K562 (cell line): ENCODE results near the gene VMA21. TPM values are rescaled to one million over a fixed set of nuclear protein-coding genes. Genes with fewer than 3 reads are reported as not detected.

Experiments used
- ATAC-seq: fragments of 200-7000 bp; cut with Tn5 transposase; 3 replicates; pipeline ENCODE4 v1.9.1; 2020; ENCODE audit warnings: moderate library complexity
- BruUV-seq: library from RNA; stranded (reverse); fragments of 400-500 nt; replicated peaks from 2 replicates; lab custom pipeline; 2021; lab: Mats Ljungman, UMichigan
- CTCF ChIA-PET: fragments of 300-600 bp; formaldehyde crosslinking; extraction: SDS; loops from one replicate; lab custom pipeline; 2021; ENCODE audit warnings: low intra/inter-chr PET ratio; lab: Yijun Ruan, JAX
- POLR2A ChIA-PET: fragments of 300-600, 350-650 bp; sonication (Branson Sonifier 250); formaldehyde crosslinking; extraction: SDS; loops from one replicate; lab custom pipeline; 2021; ENCODE audit warnings: antibody characterized with exemption, inconsistent platforms; lab: Yijun Ruan, JAX
- DNase-seq, 4 experiments: peaks; one replicate each; pipeline versions ENCODE4 v3.0.0 to v3.0.0-alpha.2; 2011 to 2018; ENCODE audit warnings: low spot score in 3 of 4, mixed read lengths in 3 of 4; ENCODE audit errors: extremely low read depth in 1 of 4
- FAIRE-seq: peaks from 2 replicates; lab custom pipeline; 2011; peaks lifted over from hg19 to GRCh38; lab: Jason Lieb, UNC
- H2AFZ ChIP-seq: 2 replicates; pipeline ENCODE4 v1.6.0; 2011; ENCODE audit warnings: low read depth, low read length, control low read depth, inconsistent platforms
- H3K27ac ChIP-seq: fragments of 200-600 bp; 3 replicates; pipeline ENCODE4 v1.8.0; 2011; ENCODE audit warnings: low read depth, mild to moderate bottlenecking, control low read depth, inconsistent platforms, low read length, moderate library complexity, mixed read lengths; ENCODE audit errors: extremely low read depth
- H3K27me3 ChIP-seq, 2 experiments: fragments of 300-600 bp in 1 of 2; 2 replicates in 1 of 2; 3 replicates in 1 of 2; pipeline versions ENCODE4 v1.6.0 to v1.8.0; 2011; ENCODE audit warnings: inconsistent platforms in 2 of 2, low read length in 2 of 2, mild to moderate bottlenecking in 1 of 2, mixed read lengths in 1 of 2, moderate library complexity in 1 of 2; ENCODE audit not compliant: control insufficient read depth in 2 of 2, insufficient read depth in 2 of 2
- H3K36me3 ChIP-seq: fragments of 300-600 bp; 3 replicates; pipeline ENCODE4 v1.8.0; 2011; ENCODE audit warnings: mild to moderate bottlenecking, low read length, inconsistent platforms; ENCODE audit not compliant: control insufficient read depth, insufficient read depth
- H3K4me1 ChIP-seq, 2 experiments: fragments of 200-600 bp in 1 of 2; replicated peaks in 1 of 2; 2 replicates in 1 of 2; 3 replicates in 1 of 2; pipeline versions ENCODE4 v1.5.1 to v1.8.0; 2011; ENCODE audit warnings: inconsistent platforms in 2 of 2, low read length in 2 of 2, mild to moderate bottlenecking in 1 of 2, mixed read lengths in 1 of 2, moderate library complexity in 1 of 2; ENCODE audit not compliant: control insufficient read depth in 2 of 2, insufficient read depth in 2 of 2
- H3K4me2 ChIP-seq: 2 replicates; pipeline ENCODE4 v1.6.1; 2011; ENCODE audit warnings: low read length, control low read depth, inconsistent platforms, mixed read lengths; ENCODE audit not compliant: insufficient read depth
- H3K4me3 ChIP-seq: fragments of 200-600 bp; sonication (generic), shearing (Covaris generic); 2 replicates; pipeline ENCODE4 v1.5.1; 2016; ENCODE audit warnings: control low read depth, inconsistent platforms
- H3K79me2 ChIP-seq: fragments of 200-600 bp; 3 replicates; pipeline ENCODE4 v1.8.0; 2011; ENCODE audit warnings: low read length, inconsistent platforms; ENCODE audit not compliant: control insufficient read depth, insufficient read depth
- H3K9ac ChIP-seq, 2 experiments: 2 replicates each; pipeline versions ENCODE4 v1.6.0 to v1.6.1; 2011; ENCODE audit warnings: low read depth in 2 of 2, low read length in 2 of 2, control low read depth in 1 of 2, inconsistent platforms in 1 of 2, mild to moderate bottlenecking in 1 of 2, mixed read lengths in 1 of 2; ENCODE audit not compliant: insufficient read depth in 1 of 2
- H3K9me1 ChIP-seq: one replicate; pipeline ENCODE4 v1.6.0; 2011; ENCODE audit warnings: inconsistent platforms, mild to moderate bottlenecking, low read length, moderate library complexity; ENCODE audit not compliant: control insufficient read depth, insufficient read depth
- H3K9me3 ChIP-seq: replicated peaks from 2 replicates; pipeline ENCODE4 v1.5.1; 2011; ENCODE audit warnings: low read depth, low read length, inconsistent platforms; ENCODE audit not compliant: control insufficient read depth, insufficient read depth
- H4K20me1 ChIP-seq: replicated peaks from 2 replicates; pipeline ENCODE4 v1.6.1; 2011; ENCODE audit warnings: low read length, inconsistent platforms, mixed read lengths; ENCODE audit not compliant: control insufficient read depth, insufficient read depth
- CAMTA2 ChIP-seq: fragments of 250-450 bp; sonication (Bioruptor Pico); conservative IDR thresholded peaks from 2 replicates; pipeline ENCODE4 v1.5.1; 2022
- CBX1 ChIP-seq: sonication (generic); IDR thresholded peaks from 2 replicates; pipeline ENCODE4 v1.6.1; 2016; ENCODE audit warnings: antibody characterized with exemption, low read depth, mild to moderate bottlenecking
- CC2D1A ChIP-seq: fragments of 450-650 bp; IDR thresholded peaks from 2 replicates; pipeline ENCODE4 v1.6.1; 2017; ENCODE audit warnings: mild to moderate bottlenecking
- ESRRA ChIP-seq: fragments of 450-650 bp; IDR thresholded peaks from 2 replicates; pipeline ENCODE4 v1.6.1; 2014; ENCODE audit warnings: low read depth, mild to moderate bottlenecking, moderate library complexity, borderline replicate concordance
- FOXA3 ChIP-seq, 2 experiments: fragments of 450-650 bp in 1 of 2; sonication (generic) in 1 of 2; formaldehyde crosslinking; IDR thresholded peaks in 1 of 2; conservative IDR thresholded peaks in 1 of 2; 2 replicates each; pipeline versions ENCODE4 v1.4.0 to v1.8.0; 2020 to 2022; ENCODE audit warnings: mild to moderate bottlenecking in 2 of 2, missing genetic modification reagents in 1 of 2
- HDGF ChIP-seq: fragments of 450-650 bp; IDR thresholded peaks from 2 replicates; pipeline ENCODE4 v1.6.1; 2016
- ID3 ChIP-seq, 2 experiments: fragments of 250-450 bp in 1 of 2; fragments of 450-650 bp in 1 of 2; sonication (Bioruptor Pico) in 1 of 2; IDR thresholded peaks; 2 replicates each; pipeline versions ENCODE4 v1.6.1 to v1.8.0; 2016 to 2021; ENCODE audit warnings: mild to moderate bottlenecking in 2 of 2, moderate library complexity in 2 of 2, missing compliant biosample characterization in 1 of 2, missing genetic modification characterization in 1 of 2
- KDM4B ChIP-seq, 2 experiments: fragments of 450-650 bp in 1 of 2; sonication (generic) in 1 of 2; IDR thresholded peaks; 2 replicates each; pipeline ENCODE4 v1.6.1; 2016 to 2017; ENCODE audit warnings: borderline replicate concordance in 2 of 2, antibody characterized with exemption in 1 of 2, low read depth in 1 of 2, mild to moderate bottlenecking in 1 of 2
- NR3C1 ChIP-seq: sonication (generic); formaldehyde crosslinking; IDR thresholded peaks from 2 replicates; pipeline ENCODE4 v1.8.1; 2022; ENCODE audit warnings: missing genetic modification reagents
- RFX1 ChIP-seq: fragments of 450-650 bp; IDR thresholded peaks from 2 replicates; pipeline ENCODE4 v1.6.1; 2016; ENCODE audit warnings: mild to moderate bottlenecking, moderate library complexity
- RNF219 ChIP-seq: fragments of 250-450 bp; sonication (Bioruptor Pico); IDR thresholded peaks from 2 replicates; pipeline ENCODE4 v1.5.0; 2022; ENCODE audit warnings: mild to moderate bottlenecking
- TEAD1 ChIP-seq, 2 experiments: fragments of 450-650 bp in 1 of 2; sonication (generic) in 1 of 2; formaldehyde crosslinking; IDR thresholded peaks; 2 replicates each; pipeline versions ENCODE4 v1.4.0 to v1.8.0; 2020 to 2022; ENCODE audit warnings: mild to moderate bottlenecking in 2 of 2, missing genetic modification reagents in 1 of 2
- THRA ChIP-seq: fragments of 450-650 bp; IDR thresholded peaks from 2 replicates; pipeline ENCODE4 v1.6.1; 2017; ENCODE audit warnings: mild to moderate bottlenecking, moderate library complexity
- TRIM28 ChIP-seq: fragments of 450-650 bp; IDR thresholded peaks from 2 replicates; pipeline ENCODE4 v1.6.1; 2017
- ZC3H11A ChIP-seq: IDR thresholded peaks from 2 replicates; pipeline ENCODE4 v1.6.1; 2012; ENCODE audit warnings: low read depth, low read length, improper control_type of control experiment
- ZC3H8 ChIP-seq: fragments of 450-650 bp; IDR thresholded peaks from 2 replicates; pipeline ENCODE4 v1.6.1; 2017
- ZKSCAN3 ChIP-seq: fragments of 250-450 bp; sonication (Bioruptor Pico); IDR thresholded peaks from 2 replicates; pipeline ENCODE4 v1.4.0; 2020
- ZNF311 ChIP-seq: fragments of 250-450 bp; sonication (Bioruptor Pico); IDR thresholded peaks from 2 replicates; pipeline ENCODE4 v1.4.0; 2020; ENCODE audit warnings: mild to moderate bottlenecking, moderate library complexity
- ZNF668 ChIP-seq: fragments of 250-450 bp; sonication (Bioruptor Pico); IDR thresholded peaks from 2 replicates; pipeline ENCODE4 v1.8.0; 2022; ENCODE audit warnings: mild to moderate bottlenecking, inconsistent platforms
- WGBS: fragments of 100-300 bp; shearing (Covaris generic); methylation state at CpG from one replicate; pipeline ENCODE4 v1.1.6; 2016; ENCODE audit warnings: low coverage, mixed read lengths; ENCODE audit not compliant: insufficient coverage; ENCODE audit errors: missing lambda C conversion rate; 5-methylcytosine and 5-hydroxymethylcytosine counted together
- in situ Hi-C: fragments of 300-500 bp; cut with MboI; formaldehyde crosslinking; loops from 4 replicates; pipeline ENCODE4 v1.15.0; 2018; ENCODE audit warnings: inconsistent platforms, mixed read lengths
- intact Hi-C: fragments of 100-400 bp; cut with micrococcal nuclease; formaldehyde crosslinking; loops from 2 replicates; pipeline ENCODE4 v1.14.2; 2022
- polyA plus RNA-seq, 8 experiments: library from polyadenylated mRNA; depleted of rRNA in 4 of 8; stranded (reverse) in 5 of 8; unstranded in 3 of 8; fragments of >200 nt; fragmentation: Nextera tagmentation in 2 of 8; fragmentation: Illumina TruSeq in 1 of 8; extraction: Ambion mirVana in 2 of 8; extraction: Trizol in 1 of 8; gene quantifications; 2 replicates each; pipeline versions ENCODE4 v1.2.1 to v1.2.3, GENCODE V29; 2011 to 2014; ENCODE audit warnings: inconsistent platforms in 1 of 8, missing spikeins in 1 of 8
- total RNA-seq, 7 experiments: library from RNA; depleted of rRNA in 6 of 7; stranded (reverse); fragments of >200 nt in 6 of 7; fragmentation: Illumina TruSeq in 2 of 7; extraction: Trizol in 2 of 7; gene quantifications; 2 replicates each; pipeline versions ENCODE4 v1.2.1 to v1.2.3, GENCODE V29; 2011 to 2021; ENCODE audit warnings: low replicate concordance in 1 of 7

The VMA21 gene
- total and polyA plus RNA-seq, 9 of the 15 experiments (the other 6 are each of a cell fraction or from before 2014, with no cell fraction given) = 17.5 to 101 (median 47.5) TPM

GRCh38 chrX:151386838-151387459, 10.1 kb upstream of the VMA21 start:
- Histone ChIP-seq H2AFZ (no peak overlapping the region), H3K9me3 (no peaks in the 10 kb centered on the region), H3K79me2 (no peaks in the 10 kb centered on the region), H3K36me3 (no peaks in the 10 kb centered on the region), H3K4me1 (peaks cover 0 to 4% of the 10 kb centered on the region in 2 experiments; a peak in 2 of 5 replicates), H3K27ac (no peak overlapping the region), H3K27me3 (peaks cover 0 to 8% of the 10 kb centered on the region in 2 experiments; a peak in 3 of 5 replicates), H3K9me1 (no peaks in the 10 kb centered on the region), H3K4me2 (no peak overlapping the region), H3K4me3 (no peak overlapping the region), H4K20me1 (no peaks in the 10 kb centered on the region), H3K9ac (no peak overlapping the region)
- no peak for ATAC-seq
- no peak for DNase-seq
- intact Hi-C loops (no loop called here), in situ Hi-C loops (no loop called here)
- ChIA-PET CTCF (no interaction called here), POLR2A (no interaction called here)
- no CpG with 5 or more reads among the region's 3 CpGs for WGBS
- no peak for TF ChIP-seq ID3 (CRISPR knock-in tag; IDR thresholded peaks at IDR 0.05)
- no peak for TF ChIP-seq ID3 (tag; IDR thresholded peaks at IDR 0.05)
- no peak for TF ChIP-seq ZC3H8
- no peak for TF ChIP-seq FOXA3 (CRISPR knock-in tag; conservative IDR thresholded peaks at IDR 0.05 in 1 of 2, IDR thresholded peaks at IDR 0.05 in 1 of 2)
- no peak for TF ChIP-seq TEAD1 (CRISPR knock-in tag; IDR thresholded peaks at IDR 0.05)
- TF ChIP-seq THRA = no peak
- TF ChIP-seq TRIM28 = no peak
- TF ChIP-seq CC2D1A = no peak
- TF ChIP-seq NR3C1 = no peak
- TF ChIP-seq CBX1 = no peak
- no peak for TF ChIP-seq ZNF668
- TF ChIP-seq ESRRA = no peak
- no peak for TF ChIP-seq ZKSCAN3 (CRISPR knock-in tag)
- no peak for TF ChIP-seq KDM4B (IDR thresholded peaks at IDR 0.05; ENCODE audit: borderline replicate concordance in 2 of 2, low read depth in 1 of 2)
- TF ChIP-seq RFX1 = no peak
- TF ChIP-seq CAMTA2 = no peak
- TF ChIP-seq RNF219 (CRISPR knock-in tag) = no peak
- TF ChIP-seq ZC3H11A = no peak
- TF ChIP-seq ZNF311 (CRISPR knock-in tag) = no peak
- no peak for TF ChIP-seq HDGF
- no peak for FAIRE-seq
- BruUV-seq = no TSS peak
